Transverse colon (tissue), 4 donors: ENCODE results near the gene CPT1A. TPM values are rescaled to one million over a fixed set of nuclear protein-coding genes. Genes with fewer than 3 reads are reported as not detected.

Experiments
- DNase-seq: peaks from one replicate; pipeline ENCODE4 v3.0.0-alpha.2; 2019
- H3K27ac ChIP-seq, 4 donors: fragments of 200-600 bp; sonication (generic); 2 replicates each; pipeline ENCODE4 v1.5.1; 2016 to 2018; ENCODE audit warnings: inconsistent platforms in 4 of 4
- H3K27me3 ChIP-seq: fragments of 200-600 bp; sonication (generic); 2 replicates; pipeline ENCODE4 v1.5.1; 2017; ENCODE audit warnings: inconsistent platforms
- H3K36me3 ChIP-seq, 4 donors: fragments of 200-600 bp; sonication (generic); 2 replicates each; pipeline ENCODE4 v1.5.1; 2017 to 2019; ENCODE audit warnings: inconsistent platforms in 4 of 4
- H3K4me1 ChIP-seq, 4 donors: fragments of 200-600 bp; sonication (generic); 2 replicates each; pipeline ENCODE4 v1.5.1; 2017 to 2020; ENCODE audit warnings: inconsistent platforms in 4 of 4
- H3K4me3 ChIP-seq, 4 donors: fragments of 200-600 bp; sonication (generic); 1 replicate in 1 of 4; 2 replicates in 3 of 4; pipeline versions ENCODE4 v1.5.1 to v1.6.1; 2017 to 2019; ENCODE audit warnings: inconsistent platforms in 4 of 4
- H3K9me3 ChIP-seq, 2 donors: fragments of 200-600 bp; sonication (generic); 2 replicates each; pipeline ENCODE4 v1.5.1; 2017 to 2019; ENCODE audit warnings: inconsistent platforms in 2 of 2
- CTCF ChIP-seq, 5 experiments: fragments of 200-600 bp in 3 of 5; fragments of 450-650 bp in 2 of 5; sonication (generic) in 3 of 5; IDR thresholded peaks; 1 replicate in 2 of 5; 2 replicates in 3 of 5; pipeline ENCODE4 v1.5.1; 2016 to 2017; ENCODE audit warnings: antibody characterized with exemption in 5 of 5, inconsistent platforms in 3 of 5, mild to moderate bottlenecking in 2 of 5, moderate library complexity in 1 of 5
- EP300 ChIP-seq: sonication (generic); formaldehyde crosslinking; IDR thresholded peaks from one replicate; pipeline ENCODE4 v1.6.1; 2017; ENCODE audit warnings: antibody characterized with exemption, low read depth
- POLR2A ChIP-seq: fragments of 450-650 bp; IDR thresholded peaks from one replicate; pipeline ENCODE4 v1.6.1; 2016; ENCODE audit warnings: antibody characterized with exemption, mild to moderate bottlenecking, moderate library complexity
- POLR2AphosphoS5 ChIP-seq, 3 donors: sonication (generic); formaldehyde crosslinking; IDR thresholded peaks; one replicate each; pipeline ENCODE4 v1.6.1; 2016; ENCODE audit warnings: antibody characterized with exemption in 3 of 3
- WGBS, 2 donors: methylation state at CpG; one replicate each; pipeline ENCODE4 v1.1.5; 2018; ENCODE audit warnings: low coverage in 1 of 2; 5-methylcytosine and 5-hydroxymethylcytosine counted together
- in situ Hi-C, 4 donors: fragments of 200-750 bp; cut with MboI; loops; one replicate each; pipeline versions ENCODE4 v1.15.0 to v1.15.1; 2017; ENCODE audit warnings: low sequenced_read_pairs in 3 of 4, low pct_ligation_motif_present in 1 of 4, low pct_unique_long_range_greater_than_20kb in 1 of 4
- intact Hi-C: fragments of 100-400 bp; cut with DNase I; formaldehyde crosslinking; loops from one replicate; pipeline ENCODE4 v1.15.1; 2023; ENCODE audit warnings: low total_unique reads
- total RNA-seq, 4 donors: library from RNA; depleted of rRNA; stranded (reverse); fragments of >200 nt; gene quantifications; one replicate each; pipeline ENCODE4 v1.1.0, GENCODE V29; 2016

The CPT1A gene
- total RNA-seq, 4 donors from 2014 or later = 98.9 to 263 (median 177) TPM

GRCh38 chr11:68840661-68841653 is 759 bp downstream of the CPT1A start:
- WGBS, 2 donors = 1% methylated on average over 53 of the region's 90 CpGs; no CpG with 5 or more reads in 1 of the 2 donors
- Histone ChIP-seq H3K9me3 (no peaks in the 10 kb centered on the region), H3K4me3 (peak overlapping the region; percentile 57 to 91 (median 77)), H3K27me3 (no peaks in the 10 kb centered on the region), H3K36me3 (no peaks in the 10 kb centered on the region), H3K4me1 (peaks cover 35 to 72% (median 65%) of the 10 kb centered on the region in 4 donors), H3K27ac (peak overlapping the region; percentile 89 to 99 (median 99))
- intact Hi-C loops = no loop called here
- TF ChIP-seq CTCF (IDR thresholded peaks at IDR 0.05) = no peak
- no peak for TF ChIP-seq EP300
- peak; percentile 60 for TF ChIP-seq POLR2A
- peak in 2 of 3 donors; percentile 66 to 87 for TF ChIP-seq POLR2AphosphoS5 (IDR thresholded peaks at IDR 0.05)
- in situ Hi-C loops = no loop called here
- DNase-seq = peak; percentile 82

- Histone ChIP-seq H3K36me3 (no peaks in the 10 kb centered on the region), H3K27me3 (no peaks in the 10 kb centered on the region), H3K27ac (peak overlapping the region; percentile 89 to 99 (median 99)), H3K9me3 (no peaks in the 10 kb centered on the region), H3K4me1 (peaks cover 41 to 81% (median 74%) of the 10 kb centered on the region in 4 donors), H3K4me3 (peak overlapping the region; percentile 57 to 91 (median 77))
- TF ChIP-seq CTCF (IDR thresholded peaks at IDR 0.05) (no peak), POLR2AphosphoS5 (IDR thresholded peaks at IDR 0.05) (no peak), EP300 (no peak), POLR2A (no peak)
- WGBS, 2 donors = 8 to 13% methylated on average over 10 to 19 of the region's 19 CpGs
- peak; percentile 56 for DNase-seq
- intact Hi-C loops (loop anchor here (2.0 kb wide), 1 partner anchor 17 kb away; no protein-coding TSS in a partner anchor), in situ Hi-C loops (no loop called here)
Measured at GRCh38 chr11:68839911-68840641, 1.6 kb downstream of the CPT1A start.

- H3K27ac ChIP-seq = peak overlapping the region; percentile 89 to 99 (median 99)
- H3K36me3 ChIP-seq = no peaks in the 10 kb centered on the region
- TF ChIP-seq EP300 (peak; percentile 78), POLR2A (peak; percentile 87), POLR2AphosphoS5 (IDR thresholded peaks at IDR 0.05) (peak; percentile 94 to 97 (median 96)), CTCF (IDR thresholded peaks at IDR 0.05) (peak in 1 of 5 experiments; percentile 30)
- no peaks in the 10 kb centered on the region for H3K27me3 ChIP-seq
- in situ Hi-C loops (no loop called here), intact Hi-C loops (loop anchor here (2.0 kb wide), 1 partner anchor 18 kb away; no protein-coding TSS in a partner anchor)
- H3K4me3 ChIP-seq = peak overlapping the region; percentile 23 to 91 (median 62)
- DNase-seq = peak; percentile 98
- WGBS, 2 donors = 0 to 1% methylated on average over 4 to 46 of the region's 61 CpGs
- H3K9me3 ChIP-seq = no peaks in the 10 kb centered on the region
- peaks cover 49 to 83% (median 78%) of the 10 kb centered on the region in 4 donors for H3K4me1 ChIP-seq
Measured at GRCh38 chr11:68839054-68839865, 2.5 kb downstream of the CPT1A start.
